ENCODE results near the gene ATG3.
A peak's percentile ranks its signal among the peaks of the same experiment; 100 is the strongest.

ATG3 gene

GRCh38 chr3:112491373-112491772, 70.4 kb downstream of the ATG3 start:
- Histone ChIP-seq H3K36me3 (ENCODE audit: control insufficient read depth, insufficient read depth, low read length) (no peaks in the 10 kb centered on the region), H3K9me3 (ENCODE audit: control insufficient read depth, low read length) (no peaks in the 10 kb centered on the region), H3K27me3 (replicated peaks; ENCODE audit: control insufficient read depth, insufficient read depth, low read length, poor library complexity, severe bottlenecking) (no peaks in the 10 kb centered on the region), H3K4me1 (ENCODE audit: control insufficient read depth, insufficient read depth, low read length, poor library complexity, severe bottlenecking) (peaks cover 29% of the 10 kb centered on the region), H3K4me3 (ENCODE audit: insufficient read depth, low read depth, low read length, poor library complexity, severe bottlenecking) (no peak overlapping the region), H3K27ac (ENCODE audit: insufficient read depth, low read length, poor library complexity, severe bottlenecking) (peak overlapping the region; percentile 11)
- no peak for DNase-seq

- Histone ChIP-seq H3K9me3 (ENCODE audit: control insufficient read depth, low read length) (no peaks in the 10 kb centered on the region), H3K27ac (ENCODE audit: insufficient read depth, low read length, poor library complexity, severe bottlenecking) (no peak overlapping the region), H3K4me1 (ENCODE audit: control insufficient read depth, insufficient read depth, low read length, poor library complexity, severe bottlenecking) (peaks cover 23% of the 10 kb centered on the region), H3K27me3 (replicated peaks; ENCODE audit: control insufficient read depth, insufficient read depth, low read length, poor library complexity, severe bottlenecking) (no peaks in the 10 kb centered on the region), H3K36me3 (ENCODE audit: control insufficient read depth, insufficient read depth, low read length) (no peaks in the 10 kb centered on the region), H3K4me3 (ENCODE audit: insufficient read depth, low read depth, low read length, poor library complexity, severe bottlenecking) (no peak overlapping the region)
- no peak for DNase-seq
Measured at GRCh38 chr3:112489674-112490479, 71.9 kb downstream of the ATG3 start.

- Histone ChIP-seq H3K9me3 (ENCODE audit: control insufficient read depth, low read length) (no peaks in the 10 kb centered on the region), H3K27ac (ENCODE audit: insufficient read depth, low read length, poor library complexity, severe bottlenecking) (no peak overlapping the region), H3K4me1 (ENCODE audit: control insufficient read depth, insufficient read depth, low read length, poor library complexity, severe bottlenecking) (peaks cover 19% of the 10 kb centered on the region), H3K36me3 (ENCODE audit: control insufficient read depth, insufficient read depth, low read length) (no peaks in the 10 kb centered on the region), H3K4me3 (ENCODE audit: insufficient read depth, low read depth, low read length, poor library complexity, severe bottlenecking) (no peak overlapping the region), H3K27me3 (replicated peaks; ENCODE audit: control insufficient read depth, insufficient read depth, low read length, poor library complexity, severe bottlenecking) (no peaks in the 10 kb centered on the region)
- no peak for DNase-seq
Measured at GRCh38 chr3:112486811-112487505, 74.8 kb downstream of the ATG3 start.

- DNase-seq: no peak
- no peaks in the 10 kb centered on the region for H3K36me3 ChIP-seq (ENCODE audit: control insufficient read depth, insufficient read depth, low read length)
- H3K27ac ChIP-seq (ENCODE audit: insufficient read depth, low read length, poor library complexity, severe bottlenecking): no peak overlapping the region
- H3K4me1 ChIP-seq (ENCODE audit: control insufficient read depth, insufficient read depth, low read length, poor library complexity, severe bottlenecking): peaks cover 15% of the 10 kb centered on the region
- H3K27me3 ChIP-seq (replicated peaks; ENCODE audit: control insufficient read depth, insufficient read depth, low read length, poor library complexity, severe bottlenecking): no peaks in the 10 kb centered on the region
- H3K9me3 ChIP-seq (ENCODE audit: control insufficient read depth, low read length): no peaks in the 10 kb centered on the region
- no peak overlapping the region for H3K4me3 ChIP-seq (ENCODE audit: insufficient read depth, low read depth, low read length, poor library complexity, severe bottlenecking)
Measured at GRCh38 chr3:112484352-112484751, 77.4 kb downstream of the ATG3 start.

GRCh38 chr3:112482675-112483074, 79.1 kb downstream of the ATG3 start:
- H3K27me3 ChIP-seq (replicated peaks; ENCODE audit: control insufficient read depth, insufficient read depth, low read length, poor library complexity, severe bottlenecking): no peaks in the 10 kb centered on the region
- H3K4me3 ChIP-seq (ENCODE audit: insufficient read depth, low read depth, low read length, poor library complexity, severe bottlenecking): no peak overlapping the region
- no peaks in the 10 kb centered on the region for H3K9me3 ChIP-seq (ENCODE audit: control insufficient read depth, low read length)
- peaks cover 15% of the 10 kb centered on the region for H3K4me1 ChIP-seq (ENCODE audit: control insufficient read depth, insufficient read depth, low read length, poor library complexity, severe bottlenecking)
- H3K36me3 ChIP-seq (ENCODE audit: control insufficient read depth, insufficient read depth, low read length): peaks cover 7% of the 10 kb centered on the region
- DNase-seq: no peak
- peak overlapping the region; percentile 32 for H3K27ac ChIP-seq (ENCODE audit: insufficient read depth, low read length, poor library complexity, severe bottlenecking)
